Erythroblast (primary cell): ENCODE results near the gene ATG7.

Experiments used
- GATA1 ChIP-seq: IDR thresholded peaks from 2 replicates; pipeline ENCODE4 v1.6.1; 2011; ENCODE audit warnings: low read depth, mild to moderate bottlenecking, control low read depth, low read length, moderate library complexity
- POLR2A ChIP-seq: IDR thresholded peaks from 2 replicates; pipeline ENCODE4 v1.6.1; 2011; ENCODE audit warnings: mild to moderate bottlenecking, low read length

GRCh38 chr3:11459186-11459824 lies 187.1 kb downstream of the ATG7 start:
- TF ChIP-seq POLR2A (no peak), GATA1 (no peak)
